ENCODE data around the gene CLEC2D. TPM values are rescaled to one million over a fixed set of nuclear protein-coding genes. Genes with fewer than 3 reads are reported as not detected.

CLEC2D gene
- total and polyA plus RNA-seq, 10 of the 15 experiments (the other 5 are each of a cell fraction or from before 2014, with no cell fraction given) = 4.6 to 29.8 (median 16.0) TPM

- no peaks in the 10 kb centered on the region for H4K20me1 ChIP-seq (ENCODE audit: control insufficient read depth, insufficient read depth)
- H3K4me2 ChIP-seq (ENCODE audit: control insufficient read depth, insufficient read depth) = no peak overlapping the region
- FAIRE-seq = no peak
- H3K9me3 ChIP-seq (replicated peaks; ENCODE audit: control insufficient read depth, insufficient read depth, low read length) = peaks cover 2% of the 10 kb centered on the region
- ChIA-PET SMC1A (ENCODE audit: uncharacterized antibody, unreplicated experiment) (interaction anchor here (1.4 to 1.9 kb wide), 2 partner anchors 8 to 19 kb away, joined by 6 read pairs; no protein-coding TSS in a partner anchor), CTCF (interaction anchor here (1.1 to 1.8 kb wide), 5 partner anchors 9 to 368 kb away, joined by 3 to 12 read pairs (median 3); no protein-coding TSS in a partner anchor), RAD21 (ENCODE audit: unreplicated experiment) (interaction anchor here (0.7 to 1.5 kb wide), 2 partner anchors 12 to 30 kb away, joined by 4 read pairs; partner anchors contain the start of gene CLEC2D), POLR2A (interaction anchor here (0.6 to 0.9 kb wide), 2 partner anchors 16 to 23 kb away, joined by 3 read pairs; no protein-coding TSS in a partner anchor)
- H3K27ac ChIP-seq (ENCODE audit: control insufficient read depth, insufficient read depth) = no peak overlapping the region
- in situ Hi-C loops (cut with MboI) (no loop called here), intact Hi-C loops (cut with micrococcal nuclease; ENCODE audit: unreplicated experiment) (no loop called here)
- H3K4me3 ChIP-seq = no peak overlapping the region
- H3K36me3 ChIP-seq (ENCODE audit: control insufficient read depth in 2 of 2, insufficient read depth in 2 of 2, low read length in 1 of 2) = peaks cover 0 to 6% of the 10 kb centered on the region in 2 experiments; a peak in 2 of 4 replicates
- 57% methylated on average over 1 of the region's 1 CpG for WGBS (ENCODE audit: insufficient coverage, insufficient replicate concordance, low lambda C conversion rate, missing lambda C conversion rate)
- peaks cover 0 to 2% of the 10 kb centered on the region in 2 experiments; a peak in 1 of 4 replicates for H3K27me3 ChIP-seq (replicated peaks in 1 of 2; ENCODE audit: control insufficient read depth in 2 of 2, insufficient read depth in 2 of 2, low read length in 1 of 2)
- H3K79me2 ChIP-seq (ENCODE audit: control insufficient read depth, insufficient read depth, low read length) = no peaks in the 10 kb centered on the region
- BruUV-seq (replicated peaks) = no TSS peak
- no peak overlapping the region for H3K9ac ChIP-seq (ENCODE audit: control insufficient read depth, insufficient read depth, low read length)
- peaks cover 16% of the 10 kb centered on the region for H3K4me1 ChIP-seq (ENCODE audit: control insufficient read depth, insufficient read depth, low read length)
- H2AFZ ChIP-seq (ENCODE audit: control insufficient read depth, low read depth, low read length) = no peak overlapping the region
- DNase-seq (ENCODE audit: low read depth, low spot score) = no peak
- no peak for ATAC-seq
- TF ChIP-seq TCF7 (IDR thresholded peaks at IDR 0.05; ENCODE audit: borderline replicate concordance) (no peak), SPI1 (IDR thresholded peaks at IDR 0.05; ENCODE audit: borderline replicate concordance, insufficient read depth, low read depth, low read length) (no peak), DPF2 (IDR thresholded peaks at IDR 0.05) (no peak), SIX5 (IDR thresholded peaks at IDR 0.05; ENCODE audit: low read depth, low read length, severe bottlenecking) (no peak), BHLHE40 (IDR thresholded peaks at IDR 0.05; ENCODE audit: borderline replicate concordance in 1 of 2, low read depth in 2 of 2, low read length in 1 of 2) (no peak), EGR1 (IDR thresholded peaks at IDR 0.05; ENCODE audit: borderline replicate concordance in 1 of 2, low read depth in 2 of 2, low read length in 2 of 2) (no peak), HDAC6 (IDR thresholded peaks at IDR 0.05; ENCODE audit: unreplicated experiment) (no peak), SMAD1 (IDR thresholded peaks at IDR 0.05; ENCODE audit: low read depth, partially characterized antibody) (no peak), KAT2A (conservative IDR thresholded peaks at IDR 0.05; ENCODE audit: control insufficient read depth, low read depth, low read length) (no peak), RELB (IDR thresholded peaks at IDR 0.05; ENCODE audit: low read depth) (no peak), ATF7 (IDR thresholded peaks at IDR 0.05; ENCODE audit: low read depth) (no peak), USF1 (IDR thresholded peaks at IDR 0.05; ENCODE audit: borderline replicate concordance, extremely low read length, insufficient read depth, low read depth, low read length) (no peak), USF2 (IDR thresholded peaks at IDR 0.05; ENCODE audit: borderline replicate concordance, low read depth, low read length) (no peak), CBFB (IDR thresholded peaks at IDR 0.05; ENCODE audit: low read depth) (no peak), FOS (IDR thresholded peaks at IDR 0.05; ENCODE audit: borderline replicate concordance, extremely low read depth, insufficient read length) (no peak), ZNF384 (IDR thresholded peaks at IDR 0.05; ENCODE audit: borderline replicate concordance, low read depth, low read length) (no peak), MEF2A (IDR thresholded peaks at IDR 0.05; ENCODE audit: insufficient read depth, low read depth, low read length) (no peak), SREBF1 (IDR thresholded peaks at IDR 0.05; ENCODE audit: low read length) (no peak)
Observed at GRCh38 chr12:9699269-9699897, 29.9 kb downstream of the CLEC2D start.

All from GM12878 (cell line).